Transverse colon (tissue), 4 donors: Measurements from ENCODE around the gene OBSCN.

Source experiments
- CTCF ChIP-seq, 5 experiments: fragments of 200-600 bp in 3 of 5; fragments of 450-650 bp in 2 of 5; sonication (generic) in 3 of 5; IDR thresholded peaks; 1 replicate in 2 of 5; 2 replicates in 3 of 5; pipeline ENCODE4 v1.5.1; 2016 to 2017; ENCODE audit warnings: antibody characterized with exemption in 5 of 5, inconsistent platforms in 3 of 5, mild to moderate bottlenecking in 2 of 5, moderate library complexity in 1 of 5
- POLR2AphosphoS5 ChIP-seq, 3 donors: sonication (generic); formaldehyde crosslinking; IDR thresholded peaks; one replicate each; pipeline ENCODE4 v1.6.1; 2016; ENCODE audit warnings: antibody characterized with exemption in 3 of 3

- TF ChIP-seq CTCF (IDR thresholded peaks at IDR 0.05) (no peak), POLR2AphosphoS5 (IDR thresholded peaks at IDR 0.05) (no peak)
These were observed 145.9 kb downstream of the OBSCN start for GRCh38 chr1:228353601-228354371.
